ENCODE measurements around the gene UST.
"Not testable (repeated sequence)": the region's sequence is repeated elsewhere in the genome, so short reads cannot be mapped to it uniquely, and the experiment has no call there.

The UST gene

GRCh38 chr6:149084808-149085556, 338.2 kb downstream of the UST start:
- DNase-seq (ENCODE audit: low spot score) = no peak

- no peak for DNase-seq (ENCODE audit: low spot score)
Measured at GRCh38 chr6:149085557-149085938, 338.7 kb downstream of the UST start.

GRCh38 chr6:149086363-149086762, 339.5 kb downstream of the UST start:
- no peak for DNase-seq (ENCODE audit: low spot score)

GRCh38 chr6:149087898-149088297, 341.1 kb downstream of the UST start:
- no peak for DNase-seq (ENCODE audit: low spot score)

- DNase-seq (ENCODE audit: low spot score) = no peak
Measured at GRCh38 chr6:149088361-149088760, 341.5 kb downstream of the UST start.

GRCh38 chr6:149089510-149089909, 342.7 kb downstream of the UST start:
- DNase-seq (ENCODE audit: low spot score) = no peak

GRCh38 chr6:149090937-149091336, 344.1 kb downstream of the UST start:
- DNase-seq (ENCODE audit: low spot score) = no peak

- DNase-seq (ENCODE audit: low spot score) = no peak
Measured at GRCh38 chr6:149093643-149094042, 346.8 kb downstream of the UST start.

- DNase-seq (ENCODE audit: low spot score) = no peak
Measured at GRCh38 chr6:149094156-149094555, 347.3 kb downstream of the UST start.

GRCh38 chr6:149094934-149095351, 348.1 kb downstream of the UST start:
- DNase-seq (ENCODE audit: low spot score) = no peak

- no peak for DNase-seq (ENCODE audit: low spot score)
Measured at GRCh38 chr6:149095842-149096241, 349.0 kb downstream of the UST start.

- DNase-seq (ENCODE audit: low spot score) = no peak
Measured at GRCh38 chr6:149097794-149098193, 351.0 kb downstream of the UST start.

- DNase-seq (ENCODE audit: low spot score) = no peak
Measured at GRCh38 chr6:149098700-149099276, 352.0 kb downstream of the UST start.

GRCh38 chr6:149102324-149102723, 355.5 kb downstream of the UST start:
- no peak for DNase-seq (ENCODE audit: low spot score)

GRCh38 chr6:149103950-149104349, 357.1 kb downstream of the UST start:
- DNase-seq (ENCODE audit: low spot score) = not testable (repeated sequence)

GRCh38 chr6:149107520-149107919, 360.7 kb downstream of the UST start:
- DNase-seq (ENCODE audit: low spot score) = no peak

GRCh38 chr6:149108038-149108748, 361.4 kb downstream of the UST start:
- DNase-seq (ENCODE audit: low spot score) = no peak

GRCh38 chr6:149108749-149109100, 361.9 kb downstream of the UST start:
- no peak for DNase-seq (ENCODE audit: low spot score)

GRCh38 chr6:149109397-149110070, 362.7 kb downstream of the UST start:
- no peak for DNase-seq (ENCODE audit: low spot score)

- no peak for DNase-seq (ENCODE audit: low spot score)
Measured at GRCh38 chr6:149111556-149112115, 364.8 kb downstream of the UST start.

GRCh38 chr6:149112976-149113375, 366.1 kb downstream of the UST start:
- DNase-seq (ENCODE audit: low spot score) = no peak

- DNase-seq (ENCODE audit: low spot score) = no peak
Measured at GRCh38 chr6:149114167-149114566, 367.3 kb downstream of the UST start.
